HG03175 (cell line): Measurements from ENCODE around the gene RAB27B.
"Not testable (repeated sequence)": the region's sequence is repeated elsewhere in the genome, so short reads cannot be mapped to it uniquely, and the experiment has no call there.

ENCODE experiments used
- ATAC-seq: cut with Tn5 transposase; IDR thresholded peaks from one replicate; pipeline ENCODE4 v1.9.1; 2021; ENCODE audit warnings: mild to moderate bottlenecking, moderate library complexity; ENCODE audit not compliant: unreplicated experiment

RAB27B gene

GRCh38 chr18:54813977-54814565 lies 14.2 kb upstream of the RAB27B start:
- no peak for ATAC-seq

GRCh38 chr18:54815086-54815485 lies 13.2 kb upstream of the RAB27B start:
- ATAC-seq: no peak

- not testable (repeated sequence) for ATAC-seq
These were observed 7.4 kb upstream of the RAB27B start for GRCh38 chr18:54820785-54821275.

- ATAC-seq: no peak
These were observed 5.1 kb upstream of the RAB27B start for GRCh38 chr18:54822872-54823845.

- ATAC-seq: no peak
These were observed 3.5 kb upstream of the RAB27B start for GRCh38 chr18:54824761-54825160.

GRCh38 chr18:54825601-54826344 lies 2.5 kb upstream of the RAB27B start:
- no peak for ATAC-seq

- no peak for ATAC-seq
These were observed 709 bp downstream of the RAB27B start for GRCh38 chr18:54828986-54829385.

GRCh38 chr18:54829856-54830255 lies 1.6 kb downstream of the RAB27B start:
- ATAC-seq: no peak

- ATAC-seq: no peak
These were observed 2.0 kb downstream of the RAB27B start for GRCh38 chr18:54830260-54830659.

GRCh38 chr18:54830866-54831265 lies 2.6 kb downstream of the RAB27B start:
- ATAC-seq: no peak

GRCh38 chr18:54835944-54836343 lies 7.7 kb downstream of the RAB27B start:
- ATAC-seq: no peak

- ATAC-seq: no peak
These were observed 15.0 kb downstream of the RAB27B start for GRCh38 chr18:54843314-54843713.

GRCh38 chr18:54845787-54846186 lies 17.5 kb downstream of the RAB27B start:
- no peak for ATAC-seq

GRCh38 chr18:54848121-54848520 lies 19.8 kb downstream of the RAB27B start:
- no peak for ATAC-seq

- ATAC-seq: no peak
These were observed 21.4 kb downstream of the RAB27B start for GRCh38 chr18:54849683-54850082.

- no peak for ATAC-seq
These were observed 22.3 kb downstream of the RAB27B start for GRCh38 chr18:54850598-54850997.

- no peak for ATAC-seq
These were observed 24.8 kb downstream of the RAB27B start for GRCh38 chr18:54852780-54853675.

GRCh38 chr18:54855050-54855449 lies 26.8 kb downstream of the RAB27B start:
- not testable (repeated sequence) for ATAC-seq

GRCh38 chr18:54856105-54856646 lies 27.9 kb downstream of the RAB27B start:
- no peak for ATAC-seq

- no peak for ATAC-seq
These were observed 29.2 kb downstream of the RAB27B start for GRCh38 chr18:54857499-54857898.
